Breast epithelium (tissue), 4 donors: ENCODE data around the gene NEUROD1. TPM values are rescaled to one million over a fixed set of nuclear protein-coding genes. Genes with fewer than 3 reads are reported as not detected.

Source experiments
- DNase-seq, 2 donors: peaks; one replicate each; pipeline ENCODE4 v3.0.0-alpha.2; 2019; ENCODE audit warnings: low spot score in 2 of 2
- H3K27ac ChIP-seq, 2 donors: fragments of 200-600 bp; sonication (generic) in 1 of 2; one replicate each; pipeline ENCODE4 v1.5.1; 2016 to 2019; ENCODE audit warnings: mild to moderate bottlenecking in 1 of 2
- H3K27me3 ChIP-seq, 2 donors: fragments of 200-600 bp; sonication (generic) in 1 of 2; one replicate each; pipeline versions ENCODE4 v1.5.1 to v1.6.0; 2017 to 2019; ENCODE audit warnings: control low read depth in 1 of 2, mild to moderate bottlenecking in 1 of 2
- H3K36me3 ChIP-seq: fragments of 200-600 bp; one replicate; pipeline ENCODE4 v1.5.1; 2019
- H3K4me1 ChIP-seq, 2 donors: fragments of 200-600 bp; sonication (generic); one replicate each; pipeline ENCODE4 v1.5.1; 2016 to 2019; ENCODE audit warnings: control low read depth in 1 of 2
- H3K4me3 ChIP-seq, 3 donors: fragments of 200-600 bp; sonication (generic); 1 replicate in 2 of 3; 2 replicates in 1 of 3; pipeline ENCODE4 v1.5.1; 2016 to 2019; ENCODE audit warnings: mild to moderate bottlenecking in 3 of 3, moderate library complexity in 2 of 3
- H3K9me3 ChIP-seq, 2 donors: fragments of 200-600 bp; sonication (generic) in 1 of 2; one replicate each; pipeline ENCODE4 v1.5.1; 2016 to 2019; ENCODE audit warnings: control low read depth in 1 of 2
- CTCF ChIP-seq, 3 donors: fragments of 450-650 bp; IDR thresholded peaks; one replicate each; pipeline ENCODE4 v1.5.1; 2016 to 2017; ENCODE audit warnings: antibody characterized with exemption in 3 of 3, mild to moderate bottlenecking in 3 of 3, moderate library complexity in 3 of 3
- POLR2A ChIP-seq: fragments of 450-650 bp; IDR thresholded peaks from one replicate; pipeline ENCODE4 v1.6.1; 2016; ENCODE audit warnings: antibody characterized with exemption, mild to moderate bottlenecking, moderate library complexity
- POLR2AphosphoS5 ChIP-seq, 3 donors: sonication (generic); formaldehyde crosslinking; IDR thresholded peaks; one replicate each; pipeline ENCODE4 v1.6.1; 2017; ENCODE audit warnings: antibody characterized with exemption in 3 of 3
- intact Hi-C: fragments of 100-400 bp; cut with DNase I; formaldehyde crosslinking; loops from one replicate; pipeline ENCODE4 v1.15.1; 2023; ENCODE audit warnings: low total_unique reads
- total RNA-seq, 3 donors: library from RNA; depleted of rRNA; stranded (reverse); fragments of >200 nt; gene quantifications; one replicate each; pipeline ENCODE4 v1.1.0, GENCODE V29; 2016

The NEUROD1 gene
- total RNA-seq, 3 donors from 2014 or later, result not detected

- Histone ChIP-seq H3K36me3 (no peaks in the 10 kb centered on the region), H3K9me3 (no peaks in the 10 kb centered on the region), H3K4me1 (no peaks in the 10 kb centered on the region), H3K4me3 (no peak overlapping the region), H3K27ac (no peak overlapping the region), H3K27me3 (no peaks in the 10 kb centered on the region)
- TF ChIP-seq POLR2AphosphoS5 (IDR thresholded peaks at IDR 0.05), result no peak
- TF ChIP-seq CTCF (IDR thresholded peaks at IDR 0.05), result no peak
- TF ChIP-seq POLR2A, result no peak
- no peak for DNase-seq
- intact Hi-C loops, result no loop called here
Observed at GRCh38 chr2:181698223-181698622, 17.9 kb upstream of the NEUROD1 start.

- intact Hi-C loops, result no loop called here
- DNase-seq, result no peak
Observed at GRCh38 chr2:181697571-181697970, 17.3 kb upstream of the NEUROD1 start.

GRCh38 chr2:181697126-181697525, 16.8 kb upstream of the NEUROD1 start:
- TF ChIP-seq CTCF (IDR thresholded peaks at IDR 0.05) (no peak), POLR2AphosphoS5 (IDR thresholded peaks at IDR 0.05) (no peak), POLR2A (no peak)
- Histone ChIP-seq H3K4me1 (no peaks in the 10 kb centered on the region), H3K27me3 (no peaks in the 10 kb centered on the region), H3K4me3 (no peak overlapping the region), H3K36me3 (no peaks in the 10 kb centered on the region), H3K27ac (no peak overlapping the region), H3K9me3 (no peaks in the 10 kb centered on the region)
- intact Hi-C loops, result no loop called here
- DNase-seq, result no peak

More at GRCh38 chr2:181697571-181697970, 17.3 kb upstream of the NEUROD1 start:
- no peaks in the 10 kb centered on the region for H3K4me1 ChIP-seq
- H3K36me3 ChIP-seq, result no peaks in the 10 kb centered on the region
- H3K27me3 ChIP-seq, result no peaks in the 10 kb centered on the region
- TF ChIP-seq POLR2AphosphoS5 (IDR thresholded peaks at IDR 0.05) (no peak), CTCF (IDR thresholded peaks at IDR 0.05) (no peak), POLR2A (no peak)
- H3K9me3 ChIP-seq, result no peaks in the 10 kb centered on the region
- no peak overlapping the region for H3K27ac ChIP-seq
- no peak overlapping the region for H3K4me3 ChIP-seq

GRCh38 chr2:181694271-181694670, 14.0 kb upstream of the NEUROD1 start:
- Histone ChIP-seq H3K4me3 (no peak overlapping the region), H3K36me3 (no peaks in the 10 kb centered on the region), H3K4me1 (no peaks in the 10 kb centered on the region), H3K9me3 (no peaks in the 10 kb centered on the region), H3K27ac (no peak overlapping the region), H3K27me3 (no peaks in the 10 kb centered on the region)
- intact Hi-C loops, result no loop called here
- no peak for TF ChIP-seq POLR2A
- no peak for TF ChIP-seq CTCF (IDR thresholded peaks at IDR 0.05)
- TF ChIP-seq POLR2AphosphoS5 (IDR thresholded peaks at IDR 0.05), result no peak
- DNase-seq, result no peak

- Histone ChIP-seq H3K27ac (no peak overlapping the region), H3K4me1 (no peaks in the 10 kb centered on the region), H3K27me3 (peaks cover 0 to 13% of the 10 kb centered on the region in 2 donors), H3K4me3 (no peak overlapping the region), H3K36me3 (no peaks in the 10 kb centered on the region), H3K9me3 (no peaks in the 10 kb centered on the region)
- intact Hi-C loops, result no loop called here
- no peak for TF ChIP-seq CTCF (IDR thresholded peaks at IDR 0.05)
- TF ChIP-seq POLR2A, result no peak
- TF ChIP-seq POLR2AphosphoS5 (IDR thresholded peaks at IDR 0.05), result no peak
- no peak for DNase-seq
Observed at GRCh38 chr2:181690860-181691259, 10.5 kb upstream of the NEUROD1 start.
